IMR-90 (cell line): ENCODE results near the gene ARHGAP23. TPM values are rescaled to one million over a fixed set of nuclear protein-coding genes. Genes with fewer than 3 reads are reported as not detected.

ENCODE experiments used
- ATAC-seq: fragments of 200-7000 bp; cut with Tn5 transposase; 2 replicates; pipeline ENCODE4 v1.9.1; 2020; ENCODE audit warnings: low read depth, mild to moderate bottlenecking, moderate library complexity
- BruUV-seq: library from RNA; stranded (reverse); fragments of 400-500 nt; replicated peaks from 2 replicates; lab custom pipeline; 2021; lab: Mats Ljungman, UMichigan
- CTCF ChIA-PET: fragments of 300-600 bp; formaldehyde crosslinking; extraction: SDS; loops from one replicate; lab custom pipeline; 2021; ENCODE audit warnings: antibody characterized with exemption; lab: Yijun Ruan, JAX
- POLR2A ChIA-PET: fragments of 300-600 bp; sonication (Branson Sonifier 250); formaldehyde crosslinking; loops from one replicate; lab custom pipeline; 2022; ENCODE audit warnings: antibody characterized with exemption; ENCODE audit not compliant: unreplicated experiment; lab: Charles Lee
- DNase-seq: peaks from one replicate; pipeline ENCODE4 v3.0.0; 2013
- H2AFZ ChIP-seq: replicated peaks from 2 replicates; pipeline ENCODE3; 2013; ENCODE audit warnings: low read length, mild to moderate bottlenecking; ENCODE audit not compliant: poor library complexity
- H2AK5ac ChIP-seq: 2 replicates; pipeline ENCODE4 v1.6.1; 2013; ENCODE audit warnings: low read depth, low read length, inconsistent platforms
- H2AK9ac ChIP-seq: replicated peaks from 2 replicates; pipeline ENCODE3; 2013; ENCODE audit warnings: mild to moderate bottlenecking, low read depth, low read length, moderate library complexity; ENCODE audit not compliant: poor library complexity
- H2BK120ac ChIP-seq: 2 replicates; pipeline ENCODE4 v1.6.1; 2013; ENCODE audit warnings: low read depth, low read length, inconsistent platforms
- H2BK15ac ChIP-seq: 3 replicates; pipeline ENCODE4 v1.6.1; 2013; ENCODE audit warnings: low read depth, low read length, inconsistent platforms
- H2BK20ac ChIP-seq: 2 replicates; pipeline ENCODE4 v1.6.1; 2013; ENCODE audit warnings: low read depth, mild to moderate bottlenecking, inconsistent platforms, low read length, moderate library complexity
- H2BK5ac ChIP-seq: 2 replicates; pipeline ENCODE4 v1.6.1; 2013; ENCODE audit warnings: mild to moderate bottlenecking, low read depth, low read length, inconsistent platforms; ENCODE audit not compliant: poor library complexity, severe bottlenecking
- H3K14ac ChIP-seq: replicated peaks from 2 replicates; pipeline ENCODE4 v1.6.1; 2013; ENCODE audit warnings: low read depth, low read length, inconsistent platforms
- H3K18ac ChIP-seq: 2 replicates; pipeline ENCODE4 v1.6.1; 2013; ENCODE audit warnings: low read depth, low read length, control low read depth
- H3K23ac ChIP-seq: 2 replicates; pipeline ENCODE4 v1.6.1; 2013; ENCODE audit warnings: low read depth, low read length, inconsistent platforms
- H3K27ac ChIP-seq: 2 replicates; pipeline ENCODE4 v1.5.1; 2013; ENCODE audit warnings: mild to moderate bottlenecking, control low read depth, low read length; ENCODE audit not compliant: insufficient read depth
- H3K27me3 ChIP-seq: 2 replicates; pipeline ENCODE4 v1.6.1; 2013; ENCODE audit warnings: low read length; ENCODE audit not compliant: control insufficient read depth, insufficient read depth
- H3K36me3 ChIP-seq: 2 replicates; pipeline ENCODE4 v1.6.1; 2013; ENCODE audit warnings: low read length, mixed read lengths; ENCODE audit not compliant: control insufficient read depth, insufficient read depth
- H3K4ac ChIP-seq: 2 replicates; pipeline ENCODE4 v1.6.1; 2013; ENCODE audit warnings: low read depth, low read length, inconsistent platforms
- H3K4me1 ChIP-seq: 2 replicates; pipeline ENCODE4 v1.6.1; 2013; ENCODE audit warnings: low read length, mixed read lengths; ENCODE audit not compliant: control insufficient read depth, insufficient read depth
- H3K4me2 ChIP-seq: 2 replicates; pipeline ENCODE4 v1.6.1; 2013; ENCODE audit warnings: low read depth, mild to moderate bottlenecking, control low read depth, low read length, moderate library complexity
- H3K4me3 ChIP-seq: 2 replicates; pipeline ENCODE4 v1.5.1; 2013; ENCODE audit warnings: low read depth, mild to moderate bottlenecking, control low read depth, low read length, moderate library complexity; ENCODE audit not compliant: insufficient read depth
- H3K56ac ChIP-seq: 2 replicates; pipeline ENCODE4 v1.6.1; 2013; ENCODE audit warnings: low read length, inconsistent platforms; ENCODE audit not compliant: insufficient read depth; ENCODE audit errors: extremely low read depth
- H3K79me1 ChIP-seq, 2 experiments: 2 replicates each; pipeline ENCODE4 v1.6.1; 2013; ENCODE audit warnings: low read length in 2 of 2, inconsistent platforms in 1 of 2, low read depth in 1 of 2
- H3K9ac ChIP-seq: 2 replicates; pipeline ENCODE4 v1.6.1; 2013; ENCODE audit warnings: low read depth, low read length, control low read depth
- H3K9me1 ChIP-seq: 2 replicates; pipeline ENCODE4 v1.6.1; 2013; ENCODE audit warnings: low read length, inconsistent platforms; ENCODE audit not compliant: insufficient read depth
- H3K9me3 ChIP-seq: 2 replicates; pipeline ENCODE4 v1.6.1; 2013; ENCODE audit warnings: low read length; ENCODE audit not compliant: control insufficient read depth, insufficient read depth
- H4K20me1 ChIP-seq: 2 replicates; pipeline ENCODE4 v1.6.1; 2013; ENCODE audit warnings: low read length, inconsistent platforms; ENCODE audit not compliant: insufficient read depth
- H4K5ac ChIP-seq: 2 replicates; pipeline ENCODE4 v1.6.1; 2013; ENCODE audit warnings: mild to moderate bottlenecking, low read depth, low read length, control low read depth
- H4K8ac ChIP-seq, 2 experiments: 2 replicates each; pipeline ENCODE4 v1.6.1; 2013; ENCODE audit warnings: low read depth in 2 of 2, low read length in 2 of 2, control low read depth in 1 of 2, inconsistent platforms in 1 of 2
- H4K91ac ChIP-seq: 2 replicates; pipeline ENCODE4 v1.6.1; 2013; ENCODE audit warnings: low read depth, low read length, inconsistent platforms; ENCODE audit not compliant: insufficient read depth
- CEBPB ChIP-seq: IDR thresholded peaks from 2 replicates; pipeline ENCODE4 v1.6.1; 2012; ENCODE audit warnings: low read depth, low read length, improper control_type of control experiment
- MAZ ChIP-seq: IDR thresholded peaks from 2 replicates; pipeline ENCODE4 v1.6.1; 2012; ENCODE audit warnings: low read depth, mild to moderate bottlenecking, low read length, improper control_type of control experiment, moderate library complexity, borderline replicate concordance
- MXI1 ChIP-seq: IDR thresholded peaks from 2 replicates; pipeline ENCODE4 v1.6.1; 2012; ENCODE audit warnings: low read depth, mild to moderate bottlenecking, low read length, moderate library complexity, borderline replicate concordance
- RAD21 ChIP-seq: IDR thresholded peaks from 2 replicates; pipeline ENCODE4 v1.6.1; 2012; ENCODE audit warnings: low read length, improper control_type of control experiment
- WGBS, 2 experiments: methylation state at CpG; one replicate each; pipeline versions ENCODE4 v1.1.5 to v1.1.7; 2013; ENCODE audit warnings: missing lambda C conversion rate in 2 of 2; ENCODE audit not compliant: insufficient read length in 1 of 2; ENCODE audit errors: extremely low coverage in 2 of 2; 5-methylcytosine and 5-hydroxymethylcytosine counted together
- dilution Hi-C: fragments of 300-500 bp; cut with HindIII; formaldehyde crosslinking; loops from one replicate; pipeline ENCODE4 v1.14.3; 2018; ENCODE audit warnings: low sequenced_read_pairs; ENCODE audit not compliant: unreplicated experiment
- in situ Hi-C: fragments of 300-500 bp; cut with MboI; formaldehyde crosslinking; loops from 3 replicates; pipeline ENCODE4 v1.14.3; 2019; ENCODE audit warnings: low sequenced_read_pairs, inconsistent platforms, mixed read lengths
- intact Hi-C: fragments of 100-400 bp; cut with micrococcal nuclease; formaldehyde crosslinking; loops from 2 replicates; pipeline ENCODE4 v1.10.0; 2022
- polyA plus RNA-seq, 3 experiments: library from polyadenylated mRNA; depleted of rRNA; stranded (reverse); fragments of >200 nt; gene quantifications; 2 replicates each; pipeline ENCODE4 v1.2.3, GENCODE V29; 2012; ENCODE audit warnings: low replicate concordance in 1 of 3
- total RNA-seq: library from RNA; depleted of rRNA; stranded (reverse); fragments of >200 nt; gene quantifications from 2 replicates; pipeline ENCODE4 v1.2.3, GENCODE V29; 2012
- TF ChIP-seq, protein P1 (sequence below): fragments of 150-350 bp; IDR thresholded peaks from 2 replicates; pipeline ENCODE4 v1.6.1; 2016; ENCODE audit warnings: low read depth, mild to moderate bottlenecking, low read length, moderate library complexity, borderline replicate concordance
- TF ChIP-seq, protein P2 (sequence below): conservative IDR thresholded peaks from 2 replicates; pipeline ENCODE4 v1.5.1; 2012; ENCODE audit warnings: mild to moderate bottlenecking, low read depth, low read length, improper control_type of control experiment
- TF ChIP-seq, protein P3 (sequence below): fragments of 150-350 bp; IDR thresholded peaks from 2 replicates; pipeline ENCODE4 v1.6.1; 2017; ENCODE audit warnings: mild to moderate bottlenecking, antibody characterized with exemption, low read length, low read depth

The ARHGAP23 gene
- total and polyA plus RNA-seq, 2 of the 4 experiments (the other 2 are of a cell fraction): 9.3 to 43.3 TPM

DNA sequence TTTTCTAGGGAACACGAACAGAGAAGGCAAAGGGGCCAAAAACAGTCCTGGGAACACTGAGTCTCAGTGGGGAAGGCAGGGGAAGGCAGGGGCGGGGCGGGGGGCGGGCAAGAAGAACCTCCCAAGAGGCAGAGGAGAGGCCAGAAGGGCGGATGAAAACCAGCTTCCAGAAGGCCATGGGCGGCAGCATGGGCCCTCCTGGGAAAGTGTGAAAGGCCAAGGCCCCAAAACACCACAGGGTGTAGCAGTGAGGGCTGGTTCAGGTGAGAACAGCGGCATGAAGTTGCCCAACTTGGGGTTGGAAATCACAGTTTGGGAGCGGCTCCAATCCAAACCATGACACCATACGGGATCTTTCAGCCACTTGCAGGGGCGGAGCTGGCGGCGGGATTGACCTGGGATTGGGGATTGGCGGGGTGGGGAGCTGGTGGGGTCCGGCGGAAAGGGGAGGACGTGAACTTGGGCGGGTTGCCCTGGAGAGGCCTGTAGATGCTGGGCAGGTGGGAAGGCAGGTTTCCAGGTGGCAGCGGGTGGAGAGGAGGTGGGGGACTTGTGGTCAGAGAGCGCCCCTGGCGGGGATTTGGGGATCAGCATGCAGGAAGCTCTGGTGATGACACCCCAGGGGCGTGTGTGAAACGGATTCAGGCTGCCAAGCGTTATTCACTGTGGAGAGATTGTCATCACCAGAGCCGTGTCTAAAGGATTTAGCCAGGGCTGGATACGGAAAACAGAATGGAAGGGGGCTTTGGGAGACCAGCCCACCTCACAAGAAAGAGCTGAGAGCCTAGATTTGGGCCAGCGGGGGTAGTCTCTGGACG, 80.9 kb downstream of the ARHGAP23 start:
- DNase-seq (peak; percentile 91), ATAC-seq (peak; percentile 46)
- H2AK9ac ChIP-seq: peak overlapping the region; percentile 34
- H3K9me3 ChIP-seq: no peaks in the 10 kb centered on the region
- H2BK120ac ChIP-seq: no peak overlapping the region
- WGBS, 2 experiments: 28% methylated on average over 13 of the region's 27 CpGs; no CpG with 5 or more reads in 1 of the 2 experiments
- H3K4me3 ChIP-seq: no peak overlapping the region
- H4K8ac ChIP-seq: no peak overlapping the region
- peaks cover 32% of the 10 kb centered on the region for H3K36me3 ChIP-seq
- H3K4ac ChIP-seq: peak overlapping the region; percentile 47; the same call in 1 of the 2 replicates
- peaks cover 28% of the 10 kb centered on the region for H3K9me1 ChIP-seq
- H3K4me2 ChIP-seq: no peak overlapping the region
- H3K18ac ChIP-seq: no peak overlapping the region
- no peak overlapping the region for H3K27ac ChIP-seq
- no peak overlapping the region for H3K9ac ChIP-seq
- no peak overlapping the region for H3K23ac ChIP-seq
- no peak overlapping the region for H2BK20ac ChIP-seq
- H3K27me3 ChIP-seq: no peaks in the 10 kb centered on the region
- ChIA-PET POLR2A (no interaction called here), CTCF (interaction anchor here (1.0 to 1.7 kb wide), 3 partner anchors 79 to 158 kb away, joined by 3 to 5 read pairs (median 4); no protein-coding TSS in a partner anchor)
- dilution Hi-C loops: no loop called here
- TF ChIP-seq RAD21: peak; percentile 42; the same call in 1 of the 2 replicates
- peak; percentile 68 for TF ChIP-seq CEBPB
- TF ChIP-seq, protein P1, sequence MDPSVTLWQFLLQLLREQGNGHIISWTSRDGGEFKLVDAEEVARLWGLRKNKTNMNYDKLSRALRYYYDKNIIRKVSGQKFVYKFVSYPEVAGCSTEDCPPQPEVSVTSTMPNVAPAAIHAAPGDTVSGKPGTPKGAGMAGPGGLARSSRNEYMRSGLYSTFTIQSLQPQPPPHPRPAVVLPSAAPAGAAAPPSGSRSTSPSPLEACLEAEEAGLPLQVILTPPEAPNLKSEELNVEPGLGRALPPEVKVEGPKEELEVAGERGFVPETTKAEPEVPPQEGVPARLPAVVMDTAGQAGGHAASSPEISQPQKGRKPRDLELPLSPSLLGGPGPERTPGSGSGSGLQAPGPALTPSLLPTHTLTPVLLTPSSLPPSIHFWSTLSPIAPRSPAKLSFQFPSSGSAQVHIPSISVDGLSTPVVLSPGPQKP: no peak
- TF ChIP-seq, protein P2, sequence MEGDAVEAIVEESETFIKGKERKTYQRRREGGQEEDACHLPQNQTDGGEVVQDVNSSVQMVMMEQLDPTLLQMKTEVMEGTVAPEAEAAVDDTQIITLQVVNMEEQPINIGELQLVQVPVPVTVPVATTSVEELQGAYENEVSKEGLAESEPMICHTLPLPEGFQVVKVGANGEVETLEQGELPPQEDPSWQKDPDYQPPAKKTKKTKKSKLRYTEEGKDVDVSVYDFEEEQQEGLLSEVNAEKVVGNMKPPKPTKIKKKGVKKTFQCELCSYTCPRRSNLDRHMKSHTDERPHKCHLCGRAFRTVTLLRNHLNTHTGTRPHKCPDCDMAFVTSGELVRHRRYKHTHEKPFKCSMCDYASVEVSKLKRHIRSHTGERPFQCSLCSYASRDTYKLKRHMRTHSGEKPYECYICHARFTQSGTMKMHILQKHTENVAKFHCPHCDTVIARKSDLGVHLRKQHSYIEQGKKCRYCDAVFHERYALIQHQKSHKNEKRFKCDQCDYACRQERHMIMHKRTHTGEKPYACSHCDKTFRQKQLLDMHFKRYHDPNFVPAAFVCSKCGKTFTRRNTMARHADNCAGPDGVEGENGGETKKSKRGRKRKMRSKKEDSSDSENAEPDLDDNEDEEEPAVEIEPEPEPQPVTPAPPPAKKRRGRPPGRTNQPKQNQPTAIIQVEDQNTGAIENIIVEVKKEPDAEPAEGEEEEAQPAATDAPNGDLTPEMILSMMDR: peak; percentile 82
- TF ChIP-seq MAZ: peak; percentile 28; the same call in 1 of the 2 replicates
- TF ChIP-seq, protein P3, sequence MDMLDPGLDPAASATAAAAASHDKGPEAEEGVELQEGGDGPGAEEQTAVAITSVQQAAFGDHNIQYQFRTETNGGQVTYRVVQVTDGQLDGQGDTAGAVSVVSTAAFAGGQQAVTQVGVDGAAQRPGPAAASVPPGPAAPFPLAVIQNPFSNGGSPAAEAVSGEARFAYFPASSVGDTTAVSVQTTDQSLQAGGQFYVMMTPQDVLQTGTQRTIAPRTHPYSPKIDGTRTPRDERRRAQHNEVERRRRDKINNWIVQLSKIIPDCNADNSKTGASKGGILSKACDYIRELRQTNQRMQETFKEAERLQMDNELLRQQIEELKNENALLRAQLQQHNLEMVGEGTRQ: no peak
- no peak for TF ChIP-seq MXI1
- peaks cover 12% of the 10 kb centered on the region for H3K4me1 ChIP-seq
- H2AFZ ChIP-seq: peak overlapping the region; percentile 46
- no peak overlapping the region for H4K5ac ChIP-seq
- intact Hi-C loops: no loop called here
- no peak overlapping the region for H3K56ac ChIP-seq
- in situ Hi-C loops: no loop called here
- H4K91ac ChIP-seq: no peak overlapping the region
- H3K79me1 ChIP-seq: peaks cover 2 to 35% of the 10 kb centered on the region in 2 experiments; a peak in 2 of 4 replicates
- H2BK5ac ChIP-seq: no peak overlapping the region
- H4K20me1 ChIP-seq: peaks cover 52% of the 10 kb centered on the region
- BruUV-seq: no TSS peak
- no peak overlapping the region for H3K14ac ChIP-seq
- H2AK5ac ChIP-seq: no peak overlapping the region
- no peak overlapping the region for H2BK15ac ChIP-seq
